Ishikawa (cell line): ENCODE results near the gene AGBL5.

Source experiments
- CREB1 ChIP-seq: IDR thresholded peaks from 2 replicates; pipeline ENCODE4 v1.6.1; 2012; ENCODE audit warnings: low read depth
- FOXM1 ChIP-seq: IDR thresholded peaks from 2 replicates; pipeline ENCODE4 v1.6.1; 2012; ENCODE audit warnings: low read depth, borderline replicate concordance
- TAF1 ChIP-seq: IDR thresholded peaks from 2 replicates; pipeline ENCODE4 v1.6.1; 2012; ENCODE audit warnings: low read depth, mild to moderate bottlenecking
- TCF12 ChIP-seq: IDR thresholded peaks from 2 replicates; pipeline ENCODE4 v1.6.1; 2012; ENCODE audit warnings: low read depth
- TF ChIP-seq, protein P1 (sequence below): IDR thresholded peaks from 2 replicates; pipeline ENCODE4 v1.6.1; 2012

- TF ChIP-seq TAF1: no peak
- TF ChIP-seq TCF12: no peak
- TF ChIP-seq, protein P1, sequence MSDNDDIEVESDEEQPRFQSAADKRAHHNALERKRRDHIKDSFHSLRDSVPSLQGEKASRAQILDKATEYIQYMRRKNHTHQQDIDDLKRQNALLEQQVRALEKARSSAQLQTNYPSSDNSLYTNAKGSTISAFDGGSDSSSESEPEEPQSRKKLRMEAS: no peak
- TF ChIP-seq CREB1: no peak
- TF ChIP-seq FOXM1: no peak
Measured at GRCh38 chr2:27102329-27102728, 50.9 kb downstream of the AGBL5 start.
